K562 (cell line): ENCODE results near the gene MBNL2. TPM values are rescaled to one million over a fixed set of nuclear protein-coding genes. Genes with fewer than 3 reads are reported as not detected.

ENCODE experiments used
- ATAC-seq: fragments of 200-7000 bp; cut with Tn5 transposase; 3 replicates; pipeline ENCODE4 v1.9.1; 2020; ENCODE audit warnings: moderate library complexity
- BruUV-seq: library from RNA; stranded (reverse); fragments of 400-500 nt; replicated peaks from 2 replicates; lab custom pipeline; 2021; lab: Mats Ljungman, UMichigan
- CTCF ChIA-PET: fragments of 300-600 bp; formaldehyde crosslinking; extraction: SDS; loops from one replicate; lab custom pipeline; 2021; ENCODE audit warnings: low intra/inter-chr PET ratio; lab: Yijun Ruan, JAX
- POLR2A ChIA-PET: fragments of 300-600, 350-650 bp; sonication (Branson Sonifier 250); formaldehyde crosslinking; extraction: SDS; loops from one replicate; lab custom pipeline; 2021; ENCODE audit warnings: antibody characterized with exemption, inconsistent platforms; lab: Yijun Ruan, JAX
- DNase-seq, 4 experiments: peaks; one replicate each; pipeline versions ENCODE4 v3.0.0 to v3.0.0-alpha.2; 2011 to 2018; ENCODE audit warnings: low spot score in 3 of 4, mixed read lengths in 3 of 4; ENCODE audit errors: extremely low read depth in 1 of 4
- FAIRE-seq: peaks from 2 replicates; lab custom pipeline; 2011; peaks lifted over from hg19 to GRCh38; lab: Jason Lieb, UNC
- H2AFZ ChIP-seq: 2 replicates; pipeline ENCODE4 v1.6.0; 2011; ENCODE audit warnings: low read depth, low read length, control low read depth, inconsistent platforms
- H3K27ac ChIP-seq: fragments of 200-600 bp; 3 replicates; pipeline ENCODE4 v1.8.0; 2011; ENCODE audit warnings: low read depth, mild to moderate bottlenecking, control low read depth, inconsistent platforms, low read length, moderate library complexity, mixed read lengths; ENCODE audit errors: extremely low read depth
- H3K27me3 ChIP-seq, 2 experiments: fragments of 300-600 bp in 1 of 2; 2 replicates in 1 of 2; 3 replicates in 1 of 2; pipeline versions ENCODE4 v1.6.0 to v1.8.0; 2011; ENCODE audit warnings: inconsistent platforms in 2 of 2, low read length in 2 of 2, mild to moderate bottlenecking in 1 of 2, mixed read lengths in 1 of 2, moderate library complexity in 1 of 2; ENCODE audit not compliant: control insufficient read depth in 2 of 2, insufficient read depth in 2 of 2
- H3K36me3 ChIP-seq: fragments of 300-600 bp; 3 replicates; pipeline ENCODE4 v1.8.0; 2011; ENCODE audit warnings: mild to moderate bottlenecking, low read length, inconsistent platforms; ENCODE audit not compliant: control insufficient read depth, insufficient read depth
- H3K4me1 ChIP-seq, 2 experiments: fragments of 200-600 bp in 1 of 2; replicated peaks in 1 of 2; 2 replicates in 1 of 2; 3 replicates in 1 of 2; pipeline versions ENCODE4 v1.5.1 to v1.8.0; 2011; ENCODE audit warnings: inconsistent platforms in 2 of 2, low read length in 2 of 2, mild to moderate bottlenecking in 1 of 2, mixed read lengths in 1 of 2, moderate library complexity in 1 of 2; ENCODE audit not compliant: control insufficient read depth in 2 of 2, insufficient read depth in 2 of 2
- H3K4me2 ChIP-seq: 2 replicates; pipeline ENCODE4 v1.6.1; 2011; ENCODE audit warnings: low read length, control low read depth, inconsistent platforms, mixed read lengths; ENCODE audit not compliant: insufficient read depth
- H3K4me3 ChIP-seq: fragments of 200-600 bp; sonication (generic), shearing (Covaris generic); 2 replicates; pipeline ENCODE4 v1.5.1; 2016; ENCODE audit warnings: control low read depth, inconsistent platforms
- H3K79me2 ChIP-seq: fragments of 200-600 bp; 3 replicates; pipeline ENCODE4 v1.8.0; 2011; ENCODE audit warnings: low read length, inconsistent platforms; ENCODE audit not compliant: control insufficient read depth, insufficient read depth
- H3K9ac ChIP-seq, 2 experiments: 2 replicates each; pipeline versions ENCODE4 v1.6.0 to v1.6.1; 2011; ENCODE audit warnings: low read depth in 2 of 2, low read length in 2 of 2, control low read depth in 1 of 2, inconsistent platforms in 1 of 2, mild to moderate bottlenecking in 1 of 2, mixed read lengths in 1 of 2; ENCODE audit not compliant: insufficient read depth in 1 of 2
- H3K9me1 ChIP-seq: one replicate; pipeline ENCODE4 v1.6.0; 2011; ENCODE audit warnings: inconsistent platforms, mild to moderate bottlenecking, low read length, moderate library complexity; ENCODE audit not compliant: control insufficient read depth, insufficient read depth
- H3K9me3 ChIP-seq: replicated peaks from 2 replicates; pipeline ENCODE4 v1.5.1; 2011; ENCODE audit warnings: low read depth, low read length, inconsistent platforms; ENCODE audit not compliant: control insufficient read depth, insufficient read depth
- H4K20me1 ChIP-seq: replicated peaks from 2 replicates; pipeline ENCODE4 v1.6.1; 2011; ENCODE audit warnings: low read length, inconsistent platforms, mixed read lengths; ENCODE audit not compliant: control insufficient read depth, insufficient read depth
- BCL6 ChIP-seq: fragments of 250-450 bp; sonication (Bioruptor Pico); IDR thresholded peaks from 2 replicates; pipeline ENCODE4 v1.4.0; 2020
- CXXC5 ChIP-seq: fragments of 250-450 bp; sonication (Bioruptor Pico); IDR thresholded peaks from 2 replicates; pipeline ENCODE4 v1.8.0; 2022; ENCODE audit warnings: inconsistent platforms, mild to moderate bottlenecking, moderate library complexity
- GABPB2 ChIP-seq: fragments of 250-450 bp; sonication (Bioruptor Pico); conservative IDR thresholded peaks from 2 replicates; pipeline ENCODE4 v1.5.1; 2021; ENCODE audit warnings: mild to moderate bottlenecking
- ILK ChIP-seq: fragments of 450-650 bp; IDR thresholded peaks from 2 replicates; pipeline ENCODE4 v1.6.1; 2016; ENCODE audit warnings: missing genetic modification characterization, low read depth, mild to moderate bottlenecking, missing compliant biosample characterization, moderate library complexity, borderline replicate concordance
- KDM2B ChIP-seq: fragments of 250-450 bp; sonication (Bioruptor Pico); IDR thresholded peaks from 2 replicates; pipeline ENCODE4 v1.8.0; 2021; ENCODE audit warnings: mild to moderate bottlenecking, moderate library complexity
- KDM4B ChIP-seq, 2 experiments: fragments of 450-650 bp in 1 of 2; sonication (generic) in 1 of 2; IDR thresholded peaks; 2 replicates each; pipeline ENCODE4 v1.6.1; 2016 to 2017; ENCODE audit warnings: borderline replicate concordance in 2 of 2, antibody characterized with exemption in 1 of 2, low read depth in 1 of 2, mild to moderate bottlenecking in 1 of 2
- SNRNP70 ChIP-seq: fragments of 200-400 bp; formaldehyde crosslinking; optimal IDR thresholded peaks from 2 replicates; pipeline ENCODE3; 2017; ENCODE audit warnings: low read depth, low read length
- TCFL5 ChIP-seq: fragments of 250-450 bp; sonication (Bioruptor Pico); conservative IDR thresholded peaks from 2 replicates; pipeline ENCODE4 v1.6.1; 2021; ENCODE audit warnings: mild to moderate bottlenecking, moderate library complexity, matching md5 sums
- U2AF1 ChIP-seq: fragments of 200-400 bp; formaldehyde crosslinking; optimal IDR thresholded peaks from 2 replicates; pipeline ENCODE3; 2017; ENCODE audit warnings: mild to moderate bottlenecking, low read depth, low read length, moderate library complexity
- ZNF431 ChIP-seq: sonication (generic); formaldehyde crosslinking; IDR thresholded peaks from 2 replicates; pipeline ENCODE4 v1.8.0; 2022; ENCODE audit warnings: mild to moderate bottlenecking, missing genetic modification reagents
- WGBS: fragments of 100-300 bp; shearing (Covaris generic); methylation state at CpG from one replicate; pipeline ENCODE4 v1.1.6; 2016; ENCODE audit warnings: low coverage, mixed read lengths; ENCODE audit not compliant: insufficient coverage; ENCODE audit errors: missing lambda C conversion rate; 5-methylcytosine and 5-hydroxymethylcytosine counted together
- in situ Hi-C: fragments of 300-500 bp; cut with MboI; formaldehyde crosslinking; loops from 4 replicates; pipeline ENCODE4 v1.15.0; 2018; ENCODE audit warnings: inconsistent platforms, mixed read lengths
- intact Hi-C: fragments of 100-400 bp; cut with micrococcal nuclease; formaldehyde crosslinking; loops from 2 replicates; pipeline ENCODE4 v1.14.2; 2022
- polyA plus RNA-seq, 8 experiments: library from polyadenylated mRNA; depleted of rRNA in 4 of 8; stranded (reverse) in 5 of 8; unstranded in 3 of 8; fragments of >200 nt; fragmentation: Nextera tagmentation in 2 of 8; fragmentation: Illumina TruSeq in 1 of 8; extraction: Ambion mirVana in 2 of 8; extraction: Trizol in 1 of 8; gene quantifications; 2 replicates each; pipeline versions ENCODE4 v1.2.1 to v1.2.3, GENCODE V29; 2011 to 2014; ENCODE audit warnings: inconsistent platforms in 1 of 8, missing spikeins in 1 of 8
- total RNA-seq, 7 experiments: library from RNA; depleted of rRNA in 6 of 7; stranded (reverse); fragments of >200 nt in 6 of 7; fragmentation: Illumina TruSeq in 2 of 7; extraction: Trizol in 2 of 7; gene quantifications; 2 replicates each; pipeline versions ENCODE4 v1.2.1 to v1.2.3, GENCODE V29; 2011 to 2021; ENCODE audit warnings: low replicate concordance in 1 of 7
- TF ChIP-seq, protein P1 (sequence below): fragments of 450-650 bp; IDR thresholded peaks from 2 replicates; pipeline ENCODE4 v1.6.1; 2016; ENCODE audit warnings: antibody characterized with exemption
- TF ChIP-seq, protein P2 (sequence below): sonication (generic); formaldehyde crosslinking; IDR thresholded peaks from 2 replicates; pipeline ENCODE4 v1.8.1; 2023; ENCODE audit warnings: mild to moderate bottlenecking, missing genetic modification reagents

MBNL2 gene
- total and polyA plus RNA-seq, 9 of the 15 experiments (the other 6 are each of a cell fraction or from before 2014, with no cell fraction given): 7.0 to 24.8 (median 13.8) TPM

DNA sequence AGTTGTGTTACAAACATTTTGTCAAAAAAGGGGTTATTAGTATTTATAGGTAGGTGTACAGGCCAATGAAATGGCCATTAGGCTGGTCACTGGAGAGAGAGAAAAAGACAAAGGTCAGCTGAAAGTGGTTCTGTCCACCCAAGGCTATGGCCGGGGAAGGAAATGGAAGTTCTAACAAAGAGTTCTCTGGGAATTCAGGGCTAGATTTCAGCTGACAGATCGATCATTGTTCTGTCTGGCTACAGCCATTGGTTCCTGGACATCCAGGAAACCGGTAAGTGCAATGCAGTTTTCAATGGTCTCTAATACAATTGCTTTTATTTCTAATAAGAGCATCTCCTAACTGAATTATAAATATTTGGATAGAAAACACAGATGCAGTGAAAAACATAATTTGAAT is 42.5 kb downstream of the MBNL2 start:
- no peaks in the 10 kb centered on the region for H3K27me3 ChIP-seq
- BruUV-seq: no TSS peak
- DNase-seq (no peak), ATAC-seq (no peak), FAIRE-seq (no peak)
- TF ChIP-seq TCFL5 (CRISPR knock-in tag): no peak
- TF ChIP-seq, protein P1, sequence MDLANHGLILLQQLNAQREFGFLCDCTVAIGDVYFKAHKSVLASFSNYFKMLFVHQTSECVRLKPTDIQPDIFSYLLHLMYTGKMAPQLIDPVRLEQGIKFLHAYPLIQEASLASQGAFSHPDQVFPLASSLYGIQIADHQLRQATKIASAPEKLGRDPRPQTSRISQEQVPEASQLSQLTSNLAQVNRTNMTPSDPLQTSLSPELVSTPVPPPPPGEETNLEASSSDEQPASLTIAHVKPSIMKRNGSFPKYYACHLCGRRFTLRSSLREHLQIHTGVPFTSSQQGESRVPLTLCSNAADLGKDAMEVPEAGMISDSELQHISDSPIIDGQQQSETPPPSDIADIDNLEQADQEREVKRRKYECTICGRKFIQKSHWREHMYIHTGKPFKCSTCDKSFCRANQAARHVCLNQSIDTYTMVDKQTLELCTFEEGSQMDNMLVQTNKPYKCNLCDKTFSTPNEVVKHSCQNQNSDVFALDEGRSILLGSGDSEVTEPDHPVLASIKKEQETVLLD: no peak
- TF ChIP-seq CXXC5 (CRISPR knock-in tag): no peak
- no peaks in the 10 kb centered on the region for H3K9me1 ChIP-seq
- peaks cover 3% of the 10 kb centered on the region; the same call in 1 of the 3 replicates for H3K36me3 ChIP-seq
- peaks cover 5% of the 10 kb centered on the region; the same call in 1 of the 2 replicates for H4K20me1 ChIP-seq
- no peaks in the 10 kb centered on the region for H3K9me3 ChIP-seq
- H3K9ac ChIP-seq: no peak overlapping the region
- POLR2A ChIA-PET: no interaction called here
- CTCF ChIA-PET: no interaction called here
- H3K27ac ChIP-seq: no peak overlapping the region
- no peak overlapping the region for H3K4me2 ChIP-seq
- in situ Hi-C loops (no loop called here), intact Hi-C loops (no loop called here)
- peaks cover 75% of the 10 kb centered on the region for H3K79me2 ChIP-seq
- no peak overlapping the region for H2AFZ ChIP-seq
- peaks cover 13 to 27% of the 10 kb centered on the region in 2 experiments; a peak in 4 of 5 replicates for H3K4me1 ChIP-seq
- no peak overlapping the region for H3K4me3 ChIP-seq
- 76% methylated on average over 3 of the region's 3 CpGs for WGBS

DNA sequence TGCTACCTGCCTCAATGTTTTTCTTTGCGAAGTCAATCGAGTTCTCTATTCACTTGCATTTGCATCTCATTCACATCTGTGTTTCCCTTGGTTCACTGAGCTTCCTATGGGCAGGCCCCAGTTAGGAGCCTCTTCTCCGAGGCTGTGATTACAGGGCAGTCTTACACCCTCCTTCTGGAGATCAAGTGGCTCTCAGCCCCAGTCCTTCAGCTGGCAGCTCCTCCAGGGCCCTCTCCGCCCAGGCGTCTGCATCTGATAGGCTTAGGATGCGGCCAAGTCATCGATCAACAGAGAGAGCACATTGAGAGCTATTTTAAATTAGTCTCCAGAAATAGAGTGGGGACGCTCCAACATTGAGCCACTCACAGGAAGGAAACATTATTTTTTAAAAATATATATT is 44.2 kb downstream of the MBNL2 start:
- H3K27ac ChIP-seq: no peak overlapping the region
- H3K9ac ChIP-seq: no peak overlapping the region
- H2AFZ ChIP-seq: no peak overlapping the region
- ChIA-PET CTCF (no interaction called here), POLR2A (interaction anchor here (0.6 kb wide), 1 partner anchor 53 kb away, joined by 4 read pairs; no protein-coding TSS in a partner anchor)
- ATAC-seq: no peak
- no peak for FAIRE-seq
- H3K4me2 ChIP-seq: no peak overlapping the region
- no peaks in the 10 kb centered on the region for H3K9me1 ChIP-seq
- H4K20me1 ChIP-seq: peaks cover 5% of the 10 kb centered on the region; the same call in 1 of the 2 replicates
- peaks cover 70% of the 10 kb centered on the region for H3K79me2 ChIP-seq
- H3K4me3 ChIP-seq: no peak overlapping the region
- peaks cover 3% of the 10 kb centered on the region; the same call in 1 of the 3 replicates for H3K36me3 ChIP-seq
- intact Hi-C loops (no loop called here), in situ Hi-C loops (no loop called here)
- H3K9me3 ChIP-seq: no peaks in the 10 kb centered on the region
- no peak for DNase-seq
- 85% methylated on average over 8 of the region's 8 CpGs for WGBS
- no peaks in the 10 kb centered on the region for H3K27me3 ChIP-seq
- BruUV-seq: no TSS peak
- H3K4me1 ChIP-seq: peaks cover 4 to 11% of the 10 kb centered on the region in 2 experiments; a peak in 3 of 5 replicates
- TF ChIP-seq GABPB2: no peak
- no peak for TF ChIP-seq SNRNP70
- TF ChIP-seq BCL6 (CRISPR knock-in tag): no peak
- no peak for TF ChIP-seq ZNF431 (CRISPR knock-in tag)
- TF ChIP-seq, protein P2, sequence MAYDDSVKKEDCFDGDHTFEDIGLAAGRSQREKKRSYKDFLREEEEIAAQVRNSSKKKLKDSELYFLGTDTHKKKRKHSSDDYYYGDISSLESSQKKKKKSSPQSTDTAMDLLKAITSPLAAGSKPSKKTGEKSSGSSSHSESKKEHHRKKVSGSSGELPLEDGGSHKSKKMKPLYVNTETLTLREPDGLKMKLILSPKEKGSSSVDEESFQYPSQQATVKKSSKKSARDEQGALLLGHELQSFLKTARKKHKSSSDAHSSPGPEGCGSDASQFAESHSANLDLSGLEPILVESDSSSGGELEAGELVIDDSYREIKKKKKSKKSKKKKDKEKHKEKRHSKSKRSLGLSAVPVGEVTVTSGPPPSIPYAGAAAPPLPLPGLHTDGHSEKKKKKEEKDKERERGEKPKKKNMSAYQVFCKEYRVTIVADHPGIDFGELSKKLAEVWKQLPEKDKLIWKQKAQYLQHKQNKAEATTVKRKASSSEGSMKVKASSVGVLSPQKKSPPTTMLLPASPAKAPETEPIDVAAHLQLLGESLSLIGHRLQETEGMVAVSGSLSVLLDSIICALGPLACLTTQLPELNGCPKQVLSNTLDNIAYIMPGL (CRISPR knock-in tag): no peak
- no peak for TF ChIP-seq U2AF1
- no peak for TF ChIP-seq KDM2B (CRISPR knock-in tag)
- no peak for TF ChIP-seq KDM4B (IDR thresholded peaks at IDR 0.05; ENCODE audit: borderline replicate concordance in 2 of 2, low read depth in 1 of 2)
- no peak for TF ChIP-seq ILK
